ENCODE data around the gene USB1.
"Not testable (repeated sequence)": the region's sequence is repeated elsewhere in the genome, so short reads cannot be mapped to it uniquely, and the experiment has no call there.

USB1 gene

GRCh38 chr16:57969451-57970123 is 31.6 kb upstream of the USB1 start:
- no peak for DNase-seq (ENCODE audit: low spot score)

GRCh38 chr16:57970319-57970718 is 30.9 kb upstream of the USB1 start:
- DNase-seq (ENCODE audit: low spot score) = no peak

- DNase-seq (ENCODE audit: low spot score) = no peak
Measured at GRCh38 chr16:57970970-57971369, 30.2 kb upstream of the USB1 start, which contains the start of gene CNGB1. Gene CNGB1 (minus strand): TSS chr16:57971128. CDS start chr16:57967286, 3,842 bp downstream.

- DNase-seq (ENCODE audit: low spot score) = no peak
Measured at GRCh38 chr16:57971848-57972247, 29.4 kb upstream of the USB1 start.

GRCh38 chr16:57972306-57972705 is 28.9 kb upstream of the USB1 start:
- no peak for DNase-seq (ENCODE audit: low spot score)

GRCh38 chr16:57976331-57976796 is 24.8 kb upstream of the USB1 start:
- DNase-seq (ENCODE audit: low spot score) = no peak

GRCh38 chr16:57977418-57978069 is 23.7 kb upstream of the USB1 start:
- no peak for DNase-seq (ENCODE audit: low spot score)

GRCh38 chr16:57978070-57978465 is 23.1 kb upstream of the USB1 start:
- not testable (repeated sequence) for DNase-seq (ENCODE audit: low spot score)

GRCh38 chr16:57979006-57979585 is 22.1 kb upstream of the USB1 start:
- no peak for DNase-seq (ENCODE audit: low spot score)

- DNase-seq (ENCODE audit: low spot score) = no peak
Measured at GRCh38 chr16:57981636-57982035, 19.6 kb upstream of the USB1 start.

- no peak for DNase-seq (ENCODE audit: low spot score)
Measured at GRCh38 chr16:57982385-57982784, 18.8 kb upstream of the USB1 start.

- no peak for DNase-seq (ENCODE audit: low spot score)
Measured at GRCh38 chr16:57984443-57985203, 16.6 kb upstream of the USB1 start.

- no peak for DNase-seq (ENCODE audit: low spot score)
Measured at GRCh38 chr16:57985204-57986181, 15.7 kb upstream of the USB1 start.

GRCh38 chr16:57986196-57986595 is 15.0 kb upstream of the USB1 start:
- DNase-seq (ENCODE audit: low spot score) = no peak

- no peak for DNase-seq (ENCODE audit: low spot score)
Measured at GRCh38 chr16:57987441-57988177, 13.6 kb upstream of the USB1 start.

- no peak for DNase-seq (ENCODE audit: low spot score)
Measured at GRCh38 chr16:57988929-57989328, 12.3 kb upstream of the USB1 start.

- no peak for DNase-seq (ENCODE audit: low spot score)
Measured at GRCh38 chr16:57991551-57992059, 9.6 kb upstream of the USB1 start.

- DNase-seq (ENCODE audit: low spot score) = no peak
Measured at GRCh38 chr16:57992084-57992483, 9.1 kb upstream of the USB1 start.

- DNase-seq (ENCODE audit: low spot score) = no peak
Measured at GRCh38 chr16:57993438-57993837, 7.8 kb upstream of the USB1 start.

GRCh38 chr16:57993897-57994296 is 7.3 kb upstream of the USB1 start:
- no peak for DNase-seq (ENCODE audit: low spot score)
